Embryonic facial prominence (tissue), 1 donor: Measurements from ENCODE around the gene IGFLR1.
A peak's percentile ranks its signal among the peaks of the same experiment; 100 is the strongest.

ENCODE experiments used
- DNase-seq: peaks from one replicate; pipeline ENCODE4 v3.0.0-alpha.2; 2016; ENCODE audit errors: extremely low spot score

The IGFLR1 gene

GRCh38 chr19:35755550-35756376, 13.5 kb upstream of the IGFLR1 start:
- DNase-seq = no peak

DNA sequence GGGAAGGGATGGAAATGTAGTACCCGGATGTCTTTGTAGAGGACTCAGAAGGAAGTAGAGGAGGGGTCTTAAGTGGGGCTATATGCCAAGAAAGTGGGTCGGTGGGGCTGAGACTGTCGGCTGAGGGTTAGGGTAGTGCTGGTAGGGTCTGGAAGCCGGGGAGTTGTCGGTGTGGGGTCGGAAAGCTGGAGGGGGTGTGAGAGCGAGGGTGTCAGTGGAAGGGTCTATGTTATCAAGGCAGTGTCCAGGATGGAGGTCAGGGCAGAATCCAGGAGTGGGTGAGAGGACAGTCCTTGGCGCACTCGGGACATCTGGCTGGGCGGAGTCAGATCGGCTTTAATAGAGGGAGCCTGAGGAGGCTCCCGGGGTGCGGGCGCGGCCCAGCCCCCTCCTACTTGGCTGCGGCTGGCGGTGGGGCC, 12.9 kb upstream of the IGFLR1 start:
- no peak for DNase-seq

DNA sequence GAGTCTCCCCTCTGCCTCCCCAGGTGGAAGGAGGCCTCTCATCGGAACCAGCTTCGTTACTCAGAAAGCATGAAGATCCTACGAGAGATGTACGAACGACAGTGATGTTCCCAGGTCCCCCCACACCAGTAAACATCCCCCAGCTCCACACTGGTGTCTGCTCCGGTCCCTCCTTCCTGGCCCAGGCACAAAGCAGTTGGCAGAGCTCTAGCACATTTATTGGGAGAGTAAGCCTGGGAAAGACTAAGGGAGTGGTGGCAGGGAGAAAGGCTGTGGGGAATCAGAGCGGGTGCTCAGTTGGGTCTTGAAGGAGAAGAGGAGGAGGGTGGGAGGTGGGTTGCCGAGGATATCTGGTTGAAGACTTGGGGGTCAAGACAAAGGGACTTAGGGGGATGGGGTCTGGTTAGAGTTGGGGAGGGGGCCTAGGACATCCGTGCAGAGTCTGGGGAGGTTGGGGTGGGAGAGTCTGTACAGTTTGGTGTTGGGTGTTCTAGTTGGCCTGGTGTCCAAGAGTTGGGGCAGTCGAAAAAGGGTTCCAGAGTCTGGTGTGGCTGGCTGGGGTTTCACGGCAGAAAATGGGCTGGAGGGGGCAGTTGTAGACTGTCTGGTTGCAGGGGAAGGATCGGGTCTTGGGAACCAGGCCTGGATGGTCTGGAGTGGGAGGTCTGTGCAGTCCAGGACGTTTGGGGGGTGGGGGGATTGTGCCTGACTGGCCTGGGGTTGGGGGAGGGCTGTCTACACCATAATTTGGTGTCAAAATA, 12.3 kb upstream of the IGFLR1 start:
- peak; percentile 4 for DNase-seq

- DNase-seq = peak; percentile 3
These were observed 11.6 kb upstream of the IGFLR1 start for GRCh38 chr19:35753634-35754369.

- peak; percentile 4 for DNase-seq
These were observed 10.6 kb upstream of the IGFLR1 start for GRCh38 chr19:35752746-35753350.

DNA sequence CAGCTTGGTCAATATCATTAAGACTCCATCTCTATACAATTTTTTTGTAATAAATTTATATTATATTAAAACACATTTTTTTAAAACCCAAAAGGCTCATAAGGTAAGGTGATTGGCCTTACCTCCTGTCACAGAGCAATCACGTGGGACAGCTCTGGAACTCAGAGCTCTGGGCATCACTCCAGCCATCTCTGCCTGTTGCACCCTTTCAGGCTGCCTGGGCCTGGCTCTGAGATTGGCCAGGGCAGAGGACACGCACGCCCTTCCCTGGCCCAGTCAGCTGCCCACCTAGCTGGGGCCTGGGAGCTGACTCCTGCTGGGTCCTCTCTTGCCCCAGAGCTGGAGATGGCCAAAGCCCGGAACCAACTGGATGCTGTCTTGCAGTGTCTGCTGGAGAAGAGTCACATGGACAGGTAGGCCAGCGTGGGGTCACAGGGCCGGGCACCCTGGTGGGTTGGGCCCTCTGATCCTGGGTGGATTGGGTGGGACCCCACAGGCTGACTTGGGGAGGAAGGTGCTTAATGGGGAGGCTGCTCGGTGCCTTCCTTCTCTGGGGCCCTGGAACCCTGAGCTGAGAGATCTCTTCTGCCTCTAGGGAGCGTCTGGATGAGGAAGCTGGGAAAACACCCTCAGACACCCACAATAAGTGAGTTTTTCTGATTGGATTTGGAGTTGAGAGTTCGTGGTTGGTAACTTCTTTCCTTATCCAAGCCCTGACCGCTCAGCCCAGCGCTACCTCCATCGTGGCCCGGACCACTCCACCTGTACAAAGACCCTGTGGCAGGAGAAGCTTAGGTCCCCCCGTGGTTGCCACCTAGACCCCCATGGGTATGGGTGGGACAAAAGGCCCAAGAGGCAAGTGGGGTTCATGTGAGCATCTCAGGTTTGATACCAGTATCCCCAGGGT, 9.8 kb upstream of the IGFLR1 start:
- DNase-seq = peak; percentile 1

DNA sequence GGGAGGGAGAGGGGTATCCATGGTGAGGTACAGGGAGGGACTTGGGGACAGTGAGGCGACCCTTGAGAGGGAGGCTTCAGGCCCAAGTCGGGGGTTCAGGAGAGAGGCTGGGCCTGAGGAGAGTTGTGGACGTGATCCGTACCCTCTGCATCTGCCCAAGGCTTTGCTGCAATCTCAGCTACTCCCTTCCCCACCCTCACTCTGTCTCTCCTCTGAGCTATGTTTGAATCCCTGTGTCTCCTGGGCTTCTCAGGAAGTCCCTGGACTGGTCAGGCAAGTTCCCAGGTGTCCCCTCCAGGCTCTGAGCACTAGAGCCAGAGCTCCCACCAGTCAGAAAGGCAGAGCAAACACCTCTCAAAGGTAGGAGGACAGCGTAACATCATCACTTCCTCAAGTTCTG, 7.9 kb upstream of the IGFLR1 start:
- DNase-seq = peak; percentile 2

GRCh38 chr19:35748106-35749020, 6.1 kb upstream of the IGFLR1 start, which contains the start of gene LIN37:
LIN37 (plus strand) TSS chr19:35748576; CDS start chr19:35748725, 149 bp downstream.
- DNase-seq = peak; percentile 97

- no peak for DNase-seq
These were observed 4.3 kb upstream of the IGFLR1 start for GRCh38 chr19:35746531-35746930.

GRCh38 chr19:35746087-35746462, 3.8 kb upstream of the IGFLR1 start:
- DNase-seq = no peak

GRCh38 chr19:35745328-35746086, 3.3 kb upstream of the IGFLR1 start, which contains the start of the genes PSENEN and U2AF1L4:
PSENEN (plus strand) TSS chr19:35745651; CDS start chr19:35745931, 280 bp downstream.
U2AF1L4 (minus strand) TSS chr19:35745418; CDS start chr19:35745391, 27 bp downstream.
- DNase-seq = peak; percentile 98

DNA sequence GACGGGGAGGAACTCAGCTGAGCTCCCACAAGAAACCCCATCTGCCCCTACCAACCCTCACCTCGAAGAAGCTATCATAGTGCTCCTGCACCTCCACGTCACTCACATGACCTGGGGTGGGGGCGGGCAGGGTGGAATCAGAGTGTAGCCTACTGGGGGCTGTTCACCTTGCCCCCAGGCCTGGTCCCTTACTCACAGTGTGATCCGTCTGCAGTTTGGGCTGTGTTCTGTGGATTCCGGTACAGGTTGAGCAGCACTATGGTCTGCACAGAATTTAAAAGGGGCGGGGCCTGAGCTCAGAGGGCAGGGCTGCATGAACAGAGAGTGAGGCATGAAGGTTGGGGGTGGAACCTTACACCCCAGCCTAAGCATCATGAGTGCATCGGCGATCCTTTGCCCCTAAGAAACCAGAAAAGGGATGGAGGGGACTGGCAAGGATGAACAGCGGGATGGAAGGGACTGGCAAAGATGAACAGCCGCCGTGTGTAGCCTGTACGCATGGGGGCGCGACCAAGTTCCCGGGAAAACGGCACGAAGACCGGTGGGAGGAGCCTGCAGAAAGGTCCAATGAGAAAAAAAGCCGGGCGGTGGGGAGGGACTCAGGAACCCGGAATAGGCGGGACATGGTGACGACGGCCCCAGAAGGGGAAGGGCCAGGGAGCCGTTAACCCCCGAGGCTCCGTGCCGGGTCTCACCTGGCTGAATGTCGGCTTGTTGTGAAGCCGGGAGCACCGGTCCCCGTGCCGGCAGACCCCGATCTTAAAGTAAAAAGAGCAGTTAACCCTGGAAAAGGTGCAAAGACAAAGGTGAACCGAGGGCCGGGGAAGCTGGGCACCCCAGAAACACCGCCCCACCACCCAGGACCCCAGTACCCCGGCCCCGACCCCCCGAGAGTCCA, 2.4 kb upstream of the IGFLR1 start:
- DNase-seq = peak; percentile 94

GRCh38 chr19:35743640-35744429, 1.6 kb upstream of the IGFLR1 start:
- DNase-seq = no peak

DNA sequence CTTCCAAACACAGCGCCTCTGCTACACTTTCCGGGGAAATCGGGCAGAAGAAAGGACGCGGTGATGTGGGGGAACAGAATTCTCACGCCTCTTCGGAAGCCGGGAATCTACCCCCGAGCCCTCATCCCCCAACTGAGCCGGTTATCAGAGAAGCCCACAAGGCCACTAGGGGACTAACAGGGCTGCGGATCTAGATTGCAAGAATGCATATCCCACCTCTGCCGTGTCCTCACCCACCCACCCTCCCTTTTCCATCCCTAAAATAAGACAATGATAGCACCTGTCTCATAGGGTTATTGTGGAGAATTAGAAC, 1.1 kb downstream of the IGFLR1 start:
- DNase-seq = no peak

GRCh38 chr19:35740423-35741202, 1.6 kb downstream of the IGFLR1 start:
- peak; percentile 96 for DNase-seq

DNA sequence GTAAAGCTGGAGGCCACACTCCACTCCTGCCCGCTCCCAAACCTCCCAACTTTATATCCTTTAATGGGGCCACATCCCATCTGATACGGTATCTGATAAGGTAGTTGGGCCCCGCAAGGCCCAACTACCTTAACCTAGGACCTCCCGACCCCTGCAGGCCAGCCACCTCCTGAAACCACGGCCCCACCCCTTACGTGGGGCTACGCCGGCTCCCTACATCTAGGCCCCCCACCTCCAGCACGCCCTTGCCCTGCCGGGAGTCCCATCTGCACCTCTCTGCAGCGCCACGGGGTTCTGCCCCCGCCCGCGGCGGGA, 2.2 kb downstream of the IGFLR1 start:
- no peak for DNase-seq
